GM12878 (cell line): ENCODE results near the gene C1QTNF5.

Experiments used
- CTCF ChIP-seq, 3 experiments: IDR thresholded peaks in 2 of 3; conservative IDR thresholded peaks in 1 of 3; 2 replicates each; pipeline ENCODE4 v1.5.1; 2011; ENCODE audit warnings: low read depth in 3 of 3, low read length in 3 of 3, mild to moderate bottlenecking in 3 of 3, control low read depth in 2 of 3, moderate library complexity in 2 of 3, inconsistent platforms in 1 of 3, mixed read lengths in 1 of 3; ENCODE audit not compliant: control insufficient read depth in 2 of 3, insufficient read depth in 1 of 3; ENCODE audit errors: extremely low read depth in 1 of 3
- DPF2 ChIP-seq: fragments of 450-650 bp; IDR thresholded peaks from 2 replicates; pipeline ENCODE4 v1.6.1; 2017; ENCODE audit warnings: mild to moderate bottlenecking
- JUND ChIP-seq: IDR thresholded peaks from 2 replicates; pipeline ENCODE4 v1.6.1; 2012; ENCODE audit warnings: low read depth, mild to moderate bottlenecking, low read length, improper control_type of control experiment, moderate library complexity
- SMAD1 ChIP-seq: fragments of 450-650 bp; IDR thresholded peaks from 2 replicates; pipeline ENCODE4 v1.6.1; 2018; ENCODE audit warnings: mild to moderate bottlenecking, low read depth; ENCODE audit not compliant: partially characterized antibody

- TF ChIP-seq DPF2, result no peak
- no peak for TF ChIP-seq CTCF (IDR thresholded peaks at IDR 0.05 in 2 of 3, conservative IDR thresholded peaks at IDR 0.05 in 1 of 3; ENCODE audit: control insufficient read depth in 2 of 3, extremely low read depth in 1 of 3, insufficient read depth in 1 of 3, low read depth in 3 of 3, low read length in 3 of 3)
- TF ChIP-seq JUND, result no peak
- no peak for TF ChIP-seq SMAD1
Measured at GRCh38 chr11:119305556-119306372, 34.9 kb downstream of the C1QTNF5 start.
